ENCODE measurements around the gene NCAM2. TPM values are rescaled to one million over a fixed set of nuclear protein-coding genes. Genes with fewer than 3 reads are reported as not detected.

Gene NCAM2
- total and polyA plus RNA-seq, 2 of the 4 experiments (the other 2 are of a cell fraction): 2.7 to 5.0 TPM

DNA sequence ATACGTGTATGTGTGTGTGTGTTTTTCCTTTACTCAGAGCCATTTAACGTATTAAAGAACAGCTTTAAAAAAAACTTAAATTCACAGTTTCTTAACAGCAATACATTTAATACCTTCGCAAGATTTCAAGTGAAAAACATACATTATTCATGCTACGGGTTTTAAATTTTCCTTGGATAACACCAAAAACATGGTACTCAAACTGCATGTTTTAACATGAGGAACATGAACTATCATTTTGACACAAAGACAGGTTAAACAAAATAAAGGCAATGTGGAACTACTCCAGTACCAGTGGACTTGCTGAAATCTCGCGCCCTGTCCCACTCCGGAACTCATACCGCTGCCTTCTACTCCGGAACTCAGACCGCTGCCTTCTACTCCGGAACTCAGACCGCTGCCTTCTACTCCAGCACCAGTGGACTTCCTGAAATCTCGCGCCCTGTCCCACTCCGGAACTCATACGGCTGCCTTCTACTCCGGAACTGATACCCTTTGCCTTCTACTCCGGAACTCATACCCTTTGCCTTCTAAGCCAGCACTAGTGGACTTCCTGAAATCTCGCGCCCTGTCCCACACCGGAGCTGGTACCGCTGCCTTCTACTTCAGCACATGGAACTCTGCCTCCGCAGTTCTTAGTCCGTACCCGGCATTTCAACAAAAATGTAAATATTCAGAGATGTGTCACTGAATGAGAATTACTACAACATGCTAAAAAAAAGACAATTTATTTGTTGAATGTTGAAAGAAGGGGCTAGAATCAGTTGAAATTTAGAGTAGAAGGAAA is 148.6 kb downstream of the NCAM2 start:
- POLR2A ChIA-PET (ENCODE audit: unreplicated experiment): no interaction called here
- Histone ChIP-seq H3K9me1 (ENCODE audit: insufficient read depth, low read length) (no peaks in the 10 kb centered on the region), H3K4ac (ENCODE audit: low read depth, low read length) (no peak overlapping the region), H4K5ac (ENCODE audit: low read depth, low read length) (no peak overlapping the region), H2BK15ac (ENCODE audit: low read depth, low read length) (no peak overlapping the region), H3K23ac (ENCODE audit: low read depth, low read length) (no peak overlapping the region), H3K4me1 (ENCODE audit: control insufficient read depth, insufficient read depth, low read length) (no peaks in the 10 kb centered on the region), H3K27me3 (ENCODE audit: control insufficient read depth, insufficient read depth, low read length) (no peaks in the 10 kb centered on the region), H3K9ac (ENCODE audit: low read depth, low read length) (no peak overlapping the region), H3K9me3 (ENCODE audit: control insufficient read depth, insufficient read depth, low read length) (no peaks in the 10 kb centered on the region), H3K27ac (ENCODE audit: insufficient read depth, low read length) (no peak overlapping the region), H2BK20ac (ENCODE audit: low read depth, low read length) (no peak overlapping the region), H3K18ac (ENCODE audit: low read depth, low read length) (no peak overlapping the region), H2BK5ac (ENCODE audit: low read depth, low read length, poor library complexity, severe bottlenecking) (no peak overlapping the region), H3K36me3 (ENCODE audit: control insufficient read depth, insufficient read depth, low read length) (no peaks in the 10 kb centered on the region), H2BK120ac (ENCODE audit: low read depth, low read length) (no peak overlapping the region), H2AFZ (replicated peaks; ENCODE audit: low read length, poor library complexity) (no peak overlapping the region), H4K8ac (ENCODE audit: low read depth in 2 of 2, low read length in 2 of 2) (no peak overlapping the region), H3K79me1 (ENCODE audit: low read depth in 1 of 2, low read length in 2 of 2) (no peaks in the 10 kb centered on the region), H3K4me3 (ENCODE audit: insufficient read depth, low read depth, low read length) (no peak overlapping the region), H3K14ac (replicated peaks; ENCODE audit: low read depth, low read length) (no peak overlapping the region), H2AK9ac (replicated peaks; ENCODE audit: low read depth, low read length, poor library complexity) (no peak overlapping the region), H4K91ac (ENCODE audit: insufficient read depth, low read depth, low read length) (no peak overlapping the region), H2AK5ac (ENCODE audit: low read depth, low read length) (no peak overlapping the region), H4K20me1 (ENCODE audit: insufficient read depth, low read length) (no peaks in the 10 kb centered on the region), H3K56ac (ENCODE audit: extremely low read depth, insufficient read depth, low read length) (no peak overlapping the region), H3K4me2 (ENCODE audit: low read depth, low read length) (no peak overlapping the region)
- dilution Hi-C loops (cut with HindIII; ENCODE audit: low sequenced_read_pairs, unreplicated experiment): no loop called here
- DNase-seq (no peak), ATAC-seq (ENCODE audit: low read depth) (no peak)
- 95% methylated on average over 13 of the region's 25 CpGs; no CpG with 5 or more reads in 1 of the 2 experiments for WGBS, 2 experiments (ENCODE audit: extremely low coverage in 2 of 2, insufficient read length in 1 of 2)
- CTCF ChIA-PET: no interaction called here
- intact Hi-C loops (cut with micrococcal nuclease): no loop called here
- in situ Hi-C loops (cut with MboI; ENCODE audit: low sequenced_read_pairs): no loop called here
- TF ChIP-seq MAFK (IDR thresholded peaks at IDR 0.05; ENCODE audit: low read depth, low read length) (no peak), MXI1 (IDR thresholded peaks at IDR 0.05; ENCODE audit: borderline replicate concordance, low read depth, low read length) (no peak)
- TF ChIP-seq, protein P1, sequence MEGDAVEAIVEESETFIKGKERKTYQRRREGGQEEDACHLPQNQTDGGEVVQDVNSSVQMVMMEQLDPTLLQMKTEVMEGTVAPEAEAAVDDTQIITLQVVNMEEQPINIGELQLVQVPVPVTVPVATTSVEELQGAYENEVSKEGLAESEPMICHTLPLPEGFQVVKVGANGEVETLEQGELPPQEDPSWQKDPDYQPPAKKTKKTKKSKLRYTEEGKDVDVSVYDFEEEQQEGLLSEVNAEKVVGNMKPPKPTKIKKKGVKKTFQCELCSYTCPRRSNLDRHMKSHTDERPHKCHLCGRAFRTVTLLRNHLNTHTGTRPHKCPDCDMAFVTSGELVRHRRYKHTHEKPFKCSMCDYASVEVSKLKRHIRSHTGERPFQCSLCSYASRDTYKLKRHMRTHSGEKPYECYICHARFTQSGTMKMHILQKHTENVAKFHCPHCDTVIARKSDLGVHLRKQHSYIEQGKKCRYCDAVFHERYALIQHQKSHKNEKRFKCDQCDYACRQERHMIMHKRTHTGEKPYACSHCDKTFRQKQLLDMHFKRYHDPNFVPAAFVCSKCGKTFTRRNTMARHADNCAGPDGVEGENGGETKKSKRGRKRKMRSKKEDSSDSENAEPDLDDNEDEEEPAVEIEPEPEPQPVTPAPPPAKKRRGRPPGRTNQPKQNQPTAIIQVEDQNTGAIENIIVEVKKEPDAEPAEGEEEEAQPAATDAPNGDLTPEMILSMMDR (conservative IDR thresholded peaks at IDR 0.05; ENCODE audit: low read depth, low read length): no peak
- BruUV-seq (replicated peaks): no TSS peak
